IPS DF 19.7 (cell line): Measurements from ENCODE around the gene CGA.

Experiments
- DNase-seq: peaks from one replicate; pipeline ENCODE4 v3.0.0-alpha.2; 2013; ENCODE audit warnings: low read depth, low spot score

CGA gene

DNA sequence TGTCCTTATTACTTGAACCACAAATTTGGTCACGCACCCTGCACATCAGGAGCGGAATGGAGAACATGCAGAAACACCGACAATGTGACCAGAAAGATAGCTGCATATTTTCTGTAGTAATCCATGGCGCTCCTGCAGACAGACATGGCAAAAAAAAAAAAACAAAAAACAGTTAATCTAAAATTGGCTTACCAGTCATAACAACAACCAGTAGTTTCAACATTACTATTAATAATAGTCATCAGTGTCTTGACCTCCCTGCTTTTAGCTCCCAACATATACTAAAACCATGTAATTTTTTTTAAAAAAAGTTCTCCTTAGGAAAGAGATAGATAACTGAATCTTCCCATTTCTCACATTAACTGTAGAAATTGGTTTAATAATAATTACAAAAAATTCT is 6.8 kb downstream of the CGA start:
- DNase-seq = no peak

- no peak for DNase-seq
These were observed 12.7 kb downstream of the CGA start for GRCh38 chr6:87082160-87082721.

GRCh38 chr6:87078983-87079616 is 15.8 kb downstream of the CGA start:
- peak; percentile 69 for DNase-seq

- DNase-seq = no peak
These were observed 19.7 kb downstream of the CGA start for GRCh38 chr6:87075168-87075567.

DNA sequence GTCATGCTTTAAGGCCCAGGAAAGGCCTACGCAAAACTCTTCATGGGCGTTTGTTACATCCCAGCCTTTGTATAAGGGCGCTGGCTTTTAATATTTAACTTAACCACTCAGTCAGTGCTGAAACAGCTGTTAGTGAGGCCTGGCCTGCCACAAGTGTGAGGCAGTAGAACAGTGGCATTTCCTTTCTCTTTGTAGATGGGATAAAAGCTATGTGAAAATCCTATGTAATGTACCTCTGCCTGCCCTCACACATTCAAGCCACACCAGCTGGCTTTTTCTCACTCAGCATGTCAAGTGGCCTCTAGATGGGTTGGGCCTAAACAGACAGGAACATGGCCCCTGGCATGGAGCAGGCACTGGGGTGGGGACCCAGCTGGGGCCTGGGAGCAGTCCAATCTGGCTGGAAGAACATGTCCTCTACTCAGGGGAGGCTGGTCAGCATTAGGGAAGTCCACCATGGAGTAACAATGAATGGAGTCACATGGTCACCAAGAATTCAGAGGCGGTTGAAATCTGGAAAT is 20.7 kb downstream of the CGA start:
- no peak for DNase-seq

DNA sequence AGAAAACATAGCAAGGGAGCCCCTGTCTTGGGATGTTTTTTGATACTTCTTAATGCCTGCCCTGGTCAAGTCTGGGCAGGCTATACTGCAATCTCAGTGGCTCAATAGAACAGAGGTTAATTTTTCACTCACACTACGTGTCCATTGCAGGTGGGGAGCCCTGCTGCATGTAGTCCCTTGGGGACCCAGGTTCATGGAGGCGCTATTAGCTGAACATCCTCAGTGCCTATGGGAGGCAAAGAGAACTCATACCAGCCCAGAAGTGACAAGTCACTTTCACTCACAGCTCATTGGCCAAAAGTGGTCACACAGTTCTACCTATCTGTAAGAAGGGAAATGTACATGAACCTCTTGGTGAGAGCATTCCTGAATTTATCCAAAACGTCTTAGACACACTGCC is 23.2 kb downstream of the CGA start:
- no peak for DNase-seq

- DNase-seq = no peak
These were observed 24.2 kb downstream of the CGA start for GRCh38 chr6:87070741-87071140.

- DNase-seq = no peak
These were observed 26.1 kb downstream of the CGA start for GRCh38 chr6:87068795-87069194.

- DNase-seq = no peak
These were observed 28.2 kb downstream of the CGA start for GRCh38 chr6:87066449-87067333.

- DNase-seq = no peak
These were observed 29.8 kb downstream of the CGA start for GRCh38 chr6:87065117-87065516.

DNA sequence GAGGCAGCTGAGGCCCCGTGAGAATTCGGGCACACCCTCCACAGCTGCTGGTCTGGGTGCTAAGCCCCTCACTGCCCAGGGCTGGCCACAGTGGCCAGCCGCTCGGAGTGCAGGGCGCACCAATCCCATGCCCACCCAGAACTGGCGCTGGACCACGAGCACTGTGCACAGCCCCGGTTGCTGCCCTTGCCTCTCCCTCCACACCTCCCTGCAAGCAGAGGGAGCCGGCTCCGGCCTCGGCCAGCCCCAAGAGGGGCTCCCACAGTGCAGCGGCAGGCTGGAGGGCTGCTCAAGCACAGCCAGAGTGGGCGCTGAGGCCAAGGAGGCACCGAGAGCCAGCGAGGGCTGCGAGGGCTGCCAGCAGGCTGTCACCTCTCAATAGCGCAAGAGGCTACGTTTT is 35.0 kb downstream of the CGA start:
- DNase-seq = no peak

GRCh38 chr6:87054143-87054833 is 40.6 kb downstream of the CGA start:
- no peak for DNase-seq

- DNase-seq = no peak
These were observed 41.6 kb downstream of the CGA start for GRCh38 chr6:87053312-87053711.

- no peak for DNase-seq
These were observed 45.1 kb downstream of the CGA start for GRCh38 chr6:87049779-87050178.

DNA sequence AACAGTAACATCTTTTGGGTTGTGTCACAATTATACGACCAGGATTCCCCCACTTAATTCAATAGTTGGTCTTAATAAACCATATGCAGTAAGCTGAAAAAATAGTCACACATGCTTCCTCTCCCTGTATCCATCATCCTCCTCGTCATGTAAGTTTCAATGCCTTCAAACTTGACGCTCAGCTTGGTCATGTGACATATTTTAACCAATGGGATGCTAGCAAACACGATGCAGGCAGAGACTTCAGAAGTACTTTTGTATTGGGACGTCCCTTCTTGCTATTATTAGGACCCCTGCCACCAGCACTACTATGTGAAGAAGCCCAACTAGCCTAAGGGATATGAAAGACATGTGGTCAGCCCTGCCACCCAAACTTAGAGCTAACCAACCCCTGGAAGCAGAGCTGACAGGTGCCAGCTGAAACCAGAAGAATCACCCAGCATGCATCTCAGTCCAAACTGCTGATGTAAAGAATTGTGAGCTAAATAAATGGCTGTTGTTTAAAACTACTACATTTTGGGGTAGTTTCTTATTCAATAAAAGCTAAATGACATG is 49.3 kb downstream of the CGA start:
- DNase-seq = no peak

DNA sequence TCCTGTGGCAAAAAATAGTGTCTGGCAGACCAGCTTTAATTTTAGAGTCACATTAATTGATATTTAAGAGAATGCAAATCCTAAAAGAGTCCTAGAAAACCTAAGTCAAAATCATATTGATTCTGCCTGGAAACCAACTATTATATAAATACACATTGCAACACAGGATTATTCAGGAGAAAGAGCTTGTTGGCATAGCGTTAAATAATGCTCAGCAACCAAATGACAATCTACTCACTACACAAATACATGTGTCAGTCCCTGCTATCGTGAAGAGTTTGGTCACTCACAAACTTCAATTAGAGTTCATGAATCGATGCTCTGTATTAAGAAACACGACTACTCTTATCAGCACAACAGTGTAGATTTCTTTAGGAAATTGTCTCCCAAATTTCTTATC is 54.2 kb downstream of the CGA start:
- DNase-seq = no peak
